HG03565 (cell line): ENCODE measurements around the gene ASB7.

ENCODE experiments used
- ATAC-seq: cut with Tn5 transposase; IDR thresholded peaks from one replicate; pipeline ENCODE4 v1.9.1; 2021; ENCODE audit warnings: mild to moderate bottlenecking, moderate library complexity; ENCODE audit not compliant: unreplicated experiment

Gene ASB7

DNA sequence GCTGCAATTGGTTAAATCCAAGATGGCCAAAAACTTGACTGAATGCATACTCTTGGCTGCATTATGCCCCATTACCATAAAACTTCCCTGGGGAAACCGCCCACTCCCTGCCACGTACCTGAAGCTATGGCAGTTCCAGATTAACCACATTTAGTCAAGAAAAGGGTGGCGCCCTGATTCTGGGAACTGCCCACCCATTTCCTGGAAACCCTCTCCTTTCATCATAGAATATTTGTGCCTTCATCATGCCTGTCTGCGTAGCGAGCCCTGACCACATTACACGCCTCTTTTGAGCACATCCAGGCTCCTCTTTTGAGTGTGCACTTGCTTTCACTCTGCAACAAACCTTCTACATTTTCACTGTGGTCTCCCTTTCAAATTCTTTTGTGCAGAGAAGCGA, 5.6 kb upstream of the ASB7 start:
- ATAC-seq: peak; percentile 80

DNA sequence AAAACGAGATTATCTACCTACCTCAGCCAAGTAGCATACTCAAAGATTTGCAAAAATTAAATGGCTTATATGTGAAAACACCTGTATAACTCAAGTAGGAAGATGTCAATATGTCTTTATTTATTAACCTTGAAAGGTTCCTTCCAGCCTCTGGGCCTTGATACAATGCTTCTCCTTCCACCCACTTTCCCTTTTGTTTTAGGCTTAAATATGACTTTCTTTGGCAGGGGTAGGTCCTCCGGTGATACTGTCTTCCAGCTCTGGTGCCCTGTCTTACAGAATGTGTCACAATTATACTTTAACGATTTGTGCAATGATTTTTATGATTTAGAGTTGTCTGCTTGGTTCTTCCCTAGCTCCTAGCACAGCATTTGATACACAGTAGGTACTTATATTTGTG, 4.5 kb upstream of the ASB7 start:
- ATAC-seq: no peak

DNA sequence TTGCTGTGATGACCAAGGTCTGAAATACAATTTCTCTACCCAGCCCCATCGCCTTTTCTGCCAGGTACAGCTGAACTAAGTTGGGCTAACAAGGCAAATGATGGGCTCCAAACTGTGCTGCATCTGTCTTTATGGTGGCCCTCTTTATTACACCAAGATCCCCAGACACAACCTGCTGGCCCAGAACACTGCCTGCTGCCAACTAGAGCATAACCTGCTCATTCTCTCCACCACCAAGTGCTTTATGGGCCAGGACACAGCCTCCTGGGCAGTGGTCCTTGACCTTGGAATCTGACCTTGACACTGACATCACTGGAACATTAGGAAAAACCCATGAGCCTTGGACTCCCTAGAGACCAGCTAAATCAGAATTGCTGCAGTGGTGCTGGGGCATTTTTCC, 3.7 kb upstream of the ASB7 start:
- ATAC-seq: no peak

DNA sequence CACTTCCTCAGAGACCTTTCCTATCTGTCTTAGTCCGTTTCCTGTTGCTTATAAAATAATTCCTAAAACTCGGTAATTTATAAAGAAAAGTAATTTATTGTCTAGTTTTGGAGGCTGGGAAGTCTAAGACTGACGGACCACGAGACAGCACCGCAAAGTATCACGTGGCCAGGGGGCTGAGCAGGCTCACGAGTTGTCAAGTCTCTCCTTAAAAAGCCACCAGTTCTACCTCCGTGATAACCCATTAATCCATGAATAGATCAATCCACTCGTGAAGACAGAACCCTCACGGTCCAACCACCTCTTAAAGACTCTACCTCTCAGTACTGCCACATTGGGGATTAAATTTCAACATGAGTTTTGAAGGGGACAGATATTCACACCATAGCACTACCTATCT, 1.2 kb upstream of the ASB7 start:
- ATAC-seq: no peak

DNA sequence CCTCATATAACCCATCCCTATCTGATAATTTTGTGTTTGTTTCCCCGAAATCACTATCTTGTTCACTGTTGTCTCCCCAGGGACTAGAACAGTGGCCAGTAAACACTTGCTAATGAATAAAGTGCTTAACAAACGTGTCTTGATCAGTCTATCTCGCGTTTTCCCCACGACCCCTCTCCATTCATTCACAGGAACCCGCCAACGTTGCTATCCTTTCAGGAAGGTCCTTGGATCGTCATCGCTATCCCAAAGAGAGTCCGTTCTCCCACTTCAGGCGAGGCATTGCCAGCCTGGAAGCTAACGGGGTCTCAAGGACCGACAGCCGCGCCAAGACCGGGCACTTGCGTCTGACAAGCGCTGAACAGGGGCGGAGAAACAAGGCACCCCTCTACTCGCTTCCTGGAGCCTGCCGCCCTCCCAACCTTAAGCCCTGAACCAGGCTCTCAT, 749 bp upstream of the ASB7 start:
- ATAC-seq: no peak

DNA sequence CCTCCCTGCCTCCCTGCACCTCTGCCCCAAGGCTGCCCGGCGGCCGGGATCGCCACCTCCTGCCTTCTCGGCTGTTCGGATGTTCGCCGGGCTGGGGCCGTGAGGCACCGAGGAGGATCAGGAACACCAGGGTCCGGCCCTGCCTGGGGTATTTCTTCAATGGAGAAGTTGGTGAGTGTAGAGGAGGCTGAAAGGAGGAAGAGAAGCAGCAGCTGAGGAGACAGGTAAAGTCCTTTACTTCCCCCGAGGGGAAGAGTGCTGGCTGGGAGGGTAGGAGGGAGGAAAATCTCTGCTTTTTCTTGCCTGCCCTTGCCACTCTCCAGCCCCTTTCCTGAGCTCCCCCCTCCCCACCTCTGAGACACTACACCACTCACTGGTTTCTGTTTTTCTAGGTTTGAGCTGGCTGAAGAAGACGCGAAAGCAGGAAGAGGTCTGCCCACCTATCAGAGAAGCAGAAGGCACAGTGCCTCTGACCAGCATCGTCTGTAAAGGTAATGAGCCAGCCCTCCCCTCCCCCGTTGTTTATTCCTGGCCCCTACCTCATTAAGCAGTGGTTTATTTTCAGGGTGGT, 519 bp downstream of the ASB7 start:
- peak; percentile 35 for ATAC-seq

DNA sequence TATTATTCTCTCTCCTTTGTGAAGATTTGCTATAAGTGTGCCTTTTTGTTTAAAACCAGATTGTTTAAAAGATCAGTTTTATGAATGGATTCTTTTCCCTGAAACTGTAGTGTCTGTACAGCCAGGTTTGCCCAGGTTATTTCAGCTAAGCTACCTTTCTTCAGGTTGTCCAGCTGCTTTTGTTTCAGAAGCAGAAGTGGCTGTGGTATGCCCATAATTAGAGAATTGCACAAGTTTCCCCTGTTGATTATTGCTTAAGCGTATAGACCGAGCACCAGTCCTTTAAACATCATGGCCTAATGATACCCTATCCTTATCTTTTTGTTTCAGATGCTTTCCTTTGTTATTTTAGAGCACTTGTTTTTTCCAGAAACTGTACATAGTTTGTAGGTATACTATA, 10.2 kb downstream of the ASB7 start:
- ATAC-seq: no peak

DNA sequence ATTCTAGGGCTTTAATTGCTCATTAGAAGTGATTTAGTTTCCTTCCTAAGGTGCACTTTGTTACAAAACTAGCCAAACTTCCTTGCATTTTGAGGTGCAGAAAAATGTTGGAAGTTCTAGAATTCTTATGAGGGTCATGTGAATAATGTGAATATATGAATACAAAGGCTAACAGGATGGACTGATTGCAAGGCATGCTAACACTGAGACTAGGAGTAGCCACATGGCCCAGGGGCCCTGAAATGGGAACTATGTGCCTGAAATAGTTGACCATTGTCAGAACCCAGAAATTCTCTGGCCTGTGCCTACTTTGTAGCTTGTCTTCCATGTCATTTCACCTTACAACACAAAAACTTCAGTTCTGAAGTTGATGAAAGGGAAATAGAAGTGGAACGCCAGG, 10.8 kb downstream of the ASB7 start:
- ATAC-seq: no peak

DNA sequence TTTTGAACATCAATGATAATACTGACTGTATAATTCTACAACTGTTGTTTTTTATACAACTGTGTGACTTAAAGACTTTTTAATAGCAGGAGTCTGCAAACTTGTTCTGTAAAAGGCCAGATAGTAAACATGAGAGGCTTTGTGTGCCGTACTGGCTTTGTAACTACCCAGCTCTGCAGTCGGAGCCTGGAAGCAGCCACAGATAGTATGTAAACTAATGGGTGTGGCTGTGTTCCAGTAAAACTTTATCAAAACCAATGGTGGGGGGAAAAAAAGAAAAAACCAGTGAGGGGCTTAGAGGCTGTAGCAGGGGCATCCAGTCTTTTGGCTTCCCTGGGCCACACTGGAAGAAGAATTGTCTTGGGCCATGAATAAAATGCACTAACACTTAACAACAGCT, 11.9 kb downstream of the ASB7 start:
- ATAC-seq: no peak

DNA sequence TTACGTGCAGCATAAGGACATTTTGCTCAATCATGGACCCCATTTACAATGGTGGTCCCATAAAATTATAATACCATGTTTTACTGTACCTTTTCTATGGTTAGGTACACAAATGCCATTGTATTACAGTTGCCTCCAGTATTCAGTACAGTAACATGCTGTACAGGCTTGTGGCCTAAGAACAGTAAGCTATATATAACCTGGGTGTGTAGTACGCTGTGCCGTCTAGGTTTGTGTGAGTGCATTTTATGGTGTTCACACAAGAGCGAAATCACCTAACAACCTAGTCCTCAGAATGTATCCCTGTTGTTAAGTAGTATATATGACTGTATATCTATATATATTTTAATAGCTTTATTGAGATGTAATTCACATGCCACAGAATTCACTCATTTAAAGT, 12.5 kb downstream of the ASB7 start:
- ATAC-seq: no peak

DNA sequence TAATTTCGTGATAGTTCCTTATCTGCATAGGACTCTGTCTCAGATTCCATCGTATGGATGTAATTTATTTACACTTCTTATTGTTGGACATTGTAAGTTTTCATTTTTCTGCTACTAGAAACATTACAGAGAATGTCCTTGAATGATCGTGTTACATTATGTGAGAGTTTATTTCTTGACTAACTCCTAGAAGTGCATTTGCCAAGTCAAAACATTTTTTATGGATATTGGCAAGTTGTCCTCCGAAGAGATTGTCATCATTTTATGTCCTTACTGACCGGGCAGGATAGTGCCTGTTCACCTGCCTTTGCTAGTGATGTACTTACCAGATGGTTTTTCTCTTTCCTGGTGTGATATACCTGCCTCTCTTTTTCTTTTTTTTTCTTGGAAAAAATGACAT, 13.4 kb downstream of the ASB7 start:
- ATAC-seq: no peak

DNA sequence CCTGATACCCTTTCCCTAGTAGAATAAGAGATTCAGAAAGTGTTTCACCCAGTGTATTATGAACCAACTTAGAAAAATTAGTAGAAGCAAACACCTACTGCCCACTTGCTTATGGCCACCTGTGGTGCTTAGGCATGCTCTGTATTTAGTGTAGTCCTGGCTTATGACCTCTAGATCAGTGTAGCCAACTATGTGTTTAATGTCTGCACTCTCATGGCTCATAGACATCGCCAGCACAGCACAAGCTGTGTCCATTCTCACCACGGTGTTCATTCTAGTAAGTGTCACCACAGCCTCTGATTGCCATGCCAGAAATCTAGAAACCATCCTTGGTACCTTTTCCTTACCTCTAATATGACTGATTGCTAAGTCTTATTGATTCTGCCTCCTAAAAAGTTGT, 14.3 kb downstream of the ASB7 start:
- no peak for ATAC-seq

DNA sequence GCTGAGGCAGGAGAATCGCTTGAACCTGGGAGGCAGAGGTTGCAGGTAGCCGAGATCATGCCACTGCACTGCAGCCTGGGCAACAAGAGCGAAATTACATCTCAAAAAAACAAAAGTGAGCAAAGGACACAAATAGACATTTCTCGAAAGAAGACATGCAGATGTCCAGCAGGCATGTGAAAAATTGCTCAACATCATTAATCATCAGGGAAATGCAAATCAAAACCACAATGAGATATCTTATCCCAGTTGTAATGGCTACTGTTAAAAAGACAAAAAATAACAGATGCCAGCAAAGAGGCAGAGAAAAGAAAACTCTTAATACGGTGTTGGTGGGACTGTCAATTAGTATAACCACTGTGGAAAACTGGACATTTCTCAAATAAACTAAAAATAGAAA, 20.9 kb downstream of the ASB7 start:
- ATAC-seq: no peak

DNA sequence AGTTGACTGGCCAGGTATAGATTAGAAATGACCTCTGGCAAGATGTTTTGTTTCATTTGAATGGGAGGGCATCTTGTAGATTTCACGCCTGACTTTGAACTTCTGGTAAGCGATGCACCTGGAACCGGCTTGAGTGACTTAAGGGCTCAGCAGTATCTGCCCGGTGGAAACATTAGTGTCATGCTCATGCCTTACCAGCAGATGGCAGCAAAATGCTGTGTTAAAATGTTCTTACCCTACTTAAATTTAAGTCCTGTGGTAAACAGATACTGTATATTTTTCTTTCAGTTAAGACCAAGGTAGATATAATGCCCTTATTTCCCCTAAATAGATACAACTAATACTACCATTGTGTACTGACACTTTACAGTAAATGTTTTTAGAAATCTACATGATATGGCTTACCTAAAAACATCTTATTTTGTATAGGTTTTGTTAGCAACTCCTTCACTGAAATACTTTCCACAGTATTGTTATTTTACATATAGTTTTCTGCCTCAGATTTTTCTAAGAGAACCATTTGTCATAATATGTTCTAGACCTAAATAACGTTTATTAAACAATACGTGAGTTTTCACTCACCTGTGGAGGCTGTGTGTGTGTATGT, 25.5 kb downstream of the ASB7 start:
- ATAC-seq: peak; percentile 57

DNA sequence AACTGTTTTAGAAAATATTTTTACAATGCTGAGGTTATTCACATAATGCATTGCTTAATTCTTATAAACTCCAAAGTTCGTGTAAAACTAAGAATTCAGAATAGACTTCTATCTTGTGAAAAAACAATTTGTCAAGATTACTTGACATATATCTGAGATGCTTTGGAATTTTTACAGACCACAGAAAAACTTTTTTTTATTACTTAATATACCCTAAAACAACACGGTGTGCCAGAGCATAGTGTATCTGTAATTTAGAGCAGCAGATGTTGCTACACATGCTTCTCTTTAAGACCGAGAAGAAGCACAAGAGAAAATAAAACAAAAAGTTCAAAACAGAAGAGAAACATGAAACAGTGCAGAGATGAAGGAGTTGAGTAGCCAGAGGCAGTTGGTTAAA, 26.4 kb downstream of the ASB7 start:
- ATAC-seq: no peak

DNA sequence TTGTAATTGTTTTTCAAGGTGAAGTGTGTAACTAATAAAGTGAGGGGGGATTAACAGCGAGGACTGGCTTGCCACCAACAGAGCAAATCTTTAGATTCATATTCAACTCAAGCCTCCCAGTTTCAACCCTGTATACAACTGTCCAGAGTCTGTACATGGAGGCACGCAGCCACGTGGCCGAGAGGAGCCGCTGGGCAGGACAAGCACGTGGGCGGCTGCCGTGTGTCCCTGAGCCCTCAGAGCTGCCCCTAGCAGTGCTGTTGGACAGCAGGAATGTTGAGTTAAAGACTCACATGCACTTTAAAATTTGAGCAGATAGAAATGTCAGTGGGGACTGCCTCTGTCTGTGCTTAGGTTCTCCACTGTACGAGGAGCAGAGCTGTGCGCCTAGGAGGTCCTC, 29.4 kb downstream of the ASB7 start:
- ATAC-seq: no peak

DNA sequence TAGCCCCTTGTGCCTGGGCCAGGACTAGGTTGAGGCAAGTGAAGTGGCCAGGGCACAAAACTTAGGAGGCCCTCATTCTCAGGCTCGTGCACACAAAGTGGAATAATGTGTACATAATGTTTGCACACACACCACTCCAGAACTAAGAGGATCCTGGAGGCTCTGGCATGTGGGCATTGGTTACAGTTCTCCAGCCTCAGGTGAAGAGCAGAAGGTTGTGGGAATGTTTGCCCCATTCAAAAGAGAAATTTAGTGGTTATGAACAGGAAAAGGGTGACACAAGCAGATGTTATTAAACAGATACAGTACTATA, 31.3 kb downstream of the ASB7 start:
- no peak for ATAC-seq

DNA sequence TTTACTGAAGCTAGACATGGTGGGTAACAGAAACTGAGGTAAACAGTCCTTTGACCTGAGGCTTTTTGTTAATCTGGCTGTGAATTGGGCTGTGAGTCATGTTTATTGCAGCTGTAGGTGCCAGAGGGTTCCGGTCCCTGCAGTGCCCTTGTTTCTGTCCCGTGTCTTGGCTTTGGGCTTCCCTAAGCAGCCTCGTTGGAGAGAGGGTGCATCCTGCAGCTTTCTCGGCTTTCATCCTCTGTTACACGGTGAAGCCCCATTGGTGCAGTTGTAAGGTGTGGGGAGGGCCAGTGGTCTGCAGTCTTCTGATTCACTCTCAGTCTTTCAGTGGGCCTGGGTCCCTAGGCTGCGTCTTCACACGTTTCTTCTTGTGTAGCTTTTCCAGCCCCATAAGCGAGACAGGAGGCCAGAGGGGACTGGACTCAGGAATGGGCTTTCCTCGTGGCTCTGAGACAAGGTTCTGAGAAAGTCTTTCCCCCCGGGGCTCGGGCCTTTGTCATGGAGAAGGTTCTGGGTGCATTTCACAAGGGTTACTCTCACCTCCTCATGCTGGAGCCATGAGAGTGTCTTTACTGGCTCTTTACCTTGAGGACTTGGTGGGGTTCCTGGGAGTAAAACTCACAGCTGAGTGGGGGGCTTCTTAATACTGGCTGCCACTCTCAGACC, 33.1 kb downstream of the ASB7 start:
- no peak for ATAC-seq

DNA sequence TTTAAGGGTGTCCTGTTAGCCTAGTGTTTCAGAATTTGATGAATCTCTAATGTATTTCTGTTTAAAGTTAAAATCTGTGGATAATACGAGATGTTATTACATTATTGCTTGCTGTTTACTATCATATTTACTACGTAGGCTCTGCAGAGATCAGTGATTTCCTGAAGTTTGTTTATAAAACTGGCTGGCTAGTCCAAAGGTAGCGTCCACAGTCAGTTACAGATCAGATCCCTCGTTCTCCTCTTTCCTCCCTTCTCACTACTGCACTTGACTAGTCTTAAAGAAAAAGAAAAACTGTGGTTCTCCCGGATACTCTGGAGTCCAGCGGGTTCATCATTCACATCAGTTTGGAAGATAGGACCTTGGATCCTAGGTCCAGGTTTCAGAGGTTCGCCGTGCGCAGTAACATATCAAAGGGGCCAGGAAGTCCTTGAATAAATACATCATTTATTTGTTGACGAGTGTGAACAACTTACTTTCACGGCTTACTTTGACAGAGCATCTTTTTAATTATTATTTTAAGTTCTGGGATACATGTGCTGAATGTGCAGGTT, 35.9 kb downstream of the ASB7 start:
- ATAC-seq: no peak

DNA sequence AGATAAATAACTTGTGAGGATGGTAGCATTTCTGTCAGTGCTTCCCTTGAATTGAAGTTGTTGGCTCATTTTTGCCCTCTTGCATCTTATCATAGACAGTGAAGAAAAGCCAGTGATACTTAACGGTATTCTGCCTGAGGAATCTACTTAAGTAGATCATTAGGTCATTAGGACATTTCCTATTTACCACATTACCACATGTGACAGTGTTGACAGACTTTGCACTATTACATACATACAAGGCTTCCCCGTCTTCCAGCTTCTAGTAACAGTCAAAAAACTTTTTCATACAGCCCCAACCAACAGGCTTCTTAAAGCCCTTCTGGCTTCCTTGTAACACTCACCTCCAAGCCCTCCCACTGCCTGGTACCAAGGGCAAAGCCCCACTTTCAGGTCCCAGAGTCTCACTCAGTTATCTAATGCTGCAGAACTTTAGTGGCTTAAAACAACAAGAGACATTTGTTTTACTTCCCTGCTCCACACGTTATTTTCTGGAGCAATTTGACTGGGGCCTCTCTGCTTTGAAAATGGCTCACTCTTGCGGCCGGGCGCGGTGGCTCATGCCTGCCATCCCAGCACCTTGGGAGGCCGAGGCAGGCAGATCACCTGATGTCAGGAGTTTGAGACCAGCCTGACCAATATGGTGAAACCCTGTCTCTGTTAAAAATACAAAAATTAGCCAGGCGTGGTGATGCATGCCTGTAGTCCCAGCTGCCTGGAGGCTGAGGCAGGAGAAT, 40.0 kb downstream of the ASB7 start:
- ATAC-seq: no peak

DNA sequence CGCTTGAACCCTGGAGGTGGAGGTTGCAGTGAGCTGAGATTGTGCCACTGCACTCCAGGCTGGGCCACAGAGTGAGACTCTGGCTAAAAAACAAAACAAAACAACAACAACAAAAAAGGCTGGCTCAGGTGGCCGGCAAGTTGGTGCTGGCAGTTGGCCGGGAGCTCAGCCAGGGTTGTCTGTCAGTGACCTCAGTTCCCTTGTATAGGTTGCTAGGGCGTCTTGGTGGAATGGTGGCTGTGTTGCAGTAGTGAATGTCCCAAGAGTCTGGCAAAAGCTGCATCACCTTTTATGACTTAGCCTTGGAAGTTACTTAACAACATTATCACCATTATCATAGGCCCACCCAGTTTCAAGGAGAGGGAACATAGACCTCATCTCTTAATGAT, 40.6 kb downstream of the ASB7 start:
- ATAC-seq: no peak

DNA sequence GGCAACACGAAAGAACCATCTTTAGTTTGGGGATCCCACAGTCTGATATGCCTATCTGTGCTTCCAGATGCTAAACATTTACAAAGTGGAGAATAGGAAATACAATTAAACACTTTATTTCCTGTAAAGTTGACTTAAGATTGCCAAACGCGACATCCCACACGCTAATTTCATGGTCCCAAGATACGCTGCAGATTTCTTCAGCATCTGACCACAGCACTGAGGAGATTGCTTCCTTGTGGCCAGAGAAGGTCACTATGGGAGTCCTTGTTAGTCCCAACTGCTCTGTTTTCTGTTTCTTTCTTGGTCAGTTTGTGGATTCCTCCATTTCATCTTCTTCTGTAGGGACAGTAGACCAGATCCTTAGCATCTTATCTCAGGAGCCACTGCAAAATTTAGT, 43.3 kb downstream of the ASB7 start:
- no peak for ATAC-seq
